WTC11 (cell line): ENCODE results near the gene CORIN.

ENCODE experiments used
- CTCF ChIP-seq: fragments of 200-600 bp; IDR thresholded peaks from 2 replicates; pipeline ENCODE4 v1.8.0; 2022; ENCODE audit warnings: antibody characterized with exemption
- ESRRA ChIP-seq: sonication (generic); formaldehyde crosslinking; IDR thresholded peaks from 2 replicates; pipeline ENCODE4 v1.8.1; 2022; ENCODE audit warnings: mild to moderate bottlenecking, missing genetic modification reagents, borderline replicate concordance
- GTF2I ChIP-seq: fragments of 250-450 bp; sonication (Bioruptor Pico); conservative IDR thresholded peaks from 2 replicates; pipeline ENCODE4 v1.4.0; 2021; ENCODE audit warnings: mild to moderate bottlenecking
- IRF1 ChIP-seq: sonication (generic); formaldehyde crosslinking; IDR thresholded peaks from 2 replicates; pipeline ENCODE4 v1.8.0; 2023; ENCODE audit warnings: missing genetic modification reagents
- JUN ChIP-seq: sonication (generic); formaldehyde crosslinking; IDR thresholded peaks from 2 replicates; pipeline ENCODE4 v1.8.0; 2023; ENCODE audit warnings: mild to moderate bottlenecking, missing genetic modification reagents
- MAX ChIP-seq: sonication (generic); formaldehyde crosslinking; IDR thresholded peaks from 2 replicates; pipeline ENCODE4 v1.8.0; 2022; ENCODE audit warnings: mild to moderate bottlenecking, missing genetic modification reagents
- NR3C1 ChIP-seq: sonication (generic); formaldehyde crosslinking; conservative IDR thresholded peaks from 2 replicates; pipeline ENCODE4 v1.8.1; 2023; ENCODE audit warnings: low read depth, mild to moderate bottlenecking, missing genetic modification reagents
- RORB ChIP-seq: fragments of 250-450 bp; sonication (Bioruptor Pico); IDR thresholded peaks from 2 replicates; pipeline ENCODE4 v1.9.0; 2021; ENCODE audit warnings: mild to moderate bottlenecking
- ZBTB21 ChIP-seq: sonication (generic); formaldehyde crosslinking; IDR thresholded peaks from 2 replicates; pipeline ENCODE4 v1.8.1; 2023; ENCODE audit warnings: mild to moderate bottlenecking, missing genetic modification reagents, borderline replicate concordance
- ZMAT4 ChIP-seq: fragments of 250-450 bp; sonication (Bioruptor Pico); IDR thresholded peaks from 2 replicates; pipeline ENCODE4 v1.9.0; 2021; ENCODE audit warnings: mild to moderate bottlenecking
- TF ChIP-seq, protein P1 (sequence below): sonication (generic); formaldehyde crosslinking; IDR thresholded peaks from 2 replicates; pipeline ENCODE4 v1.8.0; 2022; ENCODE audit warnings: mild to moderate bottlenecking, missing genetic modification reagents
- TF ChIP-seq, protein P2 (sequence below): sonication (generic); formaldehyde crosslinking; IDR thresholded peaks from 2 replicates; pipeline ENCODE4 v1.8.1; 2022; ENCODE audit warnings: mild to moderate bottlenecking, missing genetic modification reagents, moderate library complexity, borderline replicate concordance
- TF ChIP-seq, protein P3 (sequence below): sonication (generic); formaldehyde crosslinking; IDR thresholded peaks from 2 replicates; pipeline ENCODE4 v1.8.1; 2023; ENCODE audit warnings: mild to moderate bottlenecking, missing genetic modification reagents

DNA sequence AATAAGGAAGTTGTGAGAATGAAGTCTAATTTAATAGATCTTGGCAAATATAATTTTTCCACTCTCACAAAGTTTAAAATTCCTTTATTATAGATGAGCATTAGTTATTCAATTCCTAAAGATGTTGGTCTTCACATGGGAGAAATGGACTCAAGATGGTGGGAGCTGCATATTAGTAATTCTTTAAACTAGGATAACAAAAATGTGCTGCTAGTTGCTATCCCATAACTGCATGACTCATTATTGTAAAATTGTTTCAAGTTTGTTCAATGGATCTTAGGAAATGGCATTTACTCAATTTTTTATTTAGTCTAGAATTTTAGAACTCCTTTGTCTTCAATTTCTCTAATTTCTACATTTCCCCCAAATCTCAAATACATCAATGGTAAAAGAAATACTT, 197.0 kb downstream of the CORIN start:
- TF ChIP-seq, protein P1, sequence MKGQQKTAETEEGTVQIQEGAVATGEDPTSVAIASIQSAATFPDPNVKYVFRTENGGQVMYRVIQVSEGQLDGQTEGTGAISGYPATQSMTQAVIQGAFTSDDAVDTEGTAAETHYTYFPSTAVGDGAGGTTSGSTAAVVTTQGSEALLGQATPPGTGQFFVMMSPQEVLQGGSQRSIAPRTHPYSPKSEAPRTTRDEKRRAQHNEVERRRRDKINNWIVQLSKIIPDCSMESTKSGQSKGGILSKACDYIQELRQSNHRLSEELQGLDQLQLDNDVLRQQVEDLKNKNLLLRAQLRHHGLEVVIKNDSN, result no peak
- TF ChIP-seq GTF2I (CRISPR knock-in tag) (no peak), NR3C1 (no peak), ZBTB21 (no peak), CTCF (no peak), MAX (no peak), IRF1 (no peak), ESRRA (CRISPR knock-in tag) (no peak), RORB (no peak), ZMAT4 (no peak), JUN (no peak)
- TF ChIP-seq, protein P2, sequence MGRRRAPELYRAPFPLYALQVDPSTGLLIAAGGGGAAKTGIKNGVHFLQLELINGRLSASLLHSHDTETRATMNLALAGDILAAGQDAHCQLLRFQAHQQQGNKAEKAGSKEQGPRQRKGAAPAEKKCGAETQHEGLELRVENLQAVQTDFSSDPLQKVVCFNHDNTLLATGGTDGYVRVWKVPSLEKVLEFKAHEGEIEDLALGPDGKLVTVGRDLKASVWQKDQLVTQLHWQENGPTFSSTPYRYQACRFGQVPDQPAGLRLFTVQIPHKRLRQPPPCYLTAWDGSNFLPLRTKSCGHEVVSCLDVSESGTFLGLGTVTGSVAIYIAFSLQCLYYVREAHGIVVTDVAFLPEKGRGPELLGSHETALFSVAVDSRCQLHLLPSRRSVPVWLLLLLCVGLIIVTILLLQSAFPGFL (CRISPR knock-in tag), result no peak
- TF ChIP-seq, protein P3, sequence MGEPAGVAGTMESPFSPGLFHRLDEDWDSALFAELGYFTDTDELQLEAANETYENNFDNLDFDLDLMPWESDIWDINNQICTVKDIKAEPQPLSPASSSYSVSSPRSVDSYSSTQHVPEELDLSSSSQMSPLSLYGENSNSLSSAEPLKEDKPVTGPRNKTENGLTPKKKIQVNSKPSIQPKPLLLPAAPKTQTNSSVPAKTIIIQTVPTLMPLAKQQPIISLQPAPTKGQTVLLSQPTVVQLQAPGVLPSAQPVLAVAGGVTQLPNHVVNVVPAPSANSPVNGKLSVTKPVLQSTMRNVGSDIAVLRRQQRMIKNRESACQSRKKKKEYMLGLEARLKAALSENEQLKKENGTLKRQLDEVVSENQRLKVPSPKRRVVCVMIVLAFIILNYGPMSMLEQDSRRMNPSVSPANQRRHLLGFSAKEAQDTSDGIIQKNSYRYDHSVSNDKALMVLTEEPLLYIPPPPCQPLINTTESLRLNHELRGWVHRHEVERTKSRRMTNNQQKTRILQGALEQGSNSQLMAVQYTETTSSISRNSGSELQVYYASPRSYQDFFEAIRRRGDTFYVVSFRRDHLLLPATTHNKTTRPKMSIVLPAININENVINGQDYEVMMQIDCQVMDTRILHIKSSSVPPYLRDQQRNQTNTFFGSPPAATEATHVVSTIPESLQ (CRISPR knock-in tag), result no peak
